CD1c-positive myeloid dendritic cell (primary cell): ENCODE data around the gene PXT1.
A peak's percentile ranks its signal among the peaks of the same experiment; 100 is the strongest.
"Not testable (repeated sequence)": the region's sequence is repeated elsewhere in the genome, so short reads cannot be mapped to it uniquely, and the experiment has no call there.

Source experiments
- DNase-seq: peaks from one replicate; pipeline ENCODE4 v3.0.0-alpha.2; 2016; ENCODE audit errors: extremely low spot score

PXT1 gene

DNA sequence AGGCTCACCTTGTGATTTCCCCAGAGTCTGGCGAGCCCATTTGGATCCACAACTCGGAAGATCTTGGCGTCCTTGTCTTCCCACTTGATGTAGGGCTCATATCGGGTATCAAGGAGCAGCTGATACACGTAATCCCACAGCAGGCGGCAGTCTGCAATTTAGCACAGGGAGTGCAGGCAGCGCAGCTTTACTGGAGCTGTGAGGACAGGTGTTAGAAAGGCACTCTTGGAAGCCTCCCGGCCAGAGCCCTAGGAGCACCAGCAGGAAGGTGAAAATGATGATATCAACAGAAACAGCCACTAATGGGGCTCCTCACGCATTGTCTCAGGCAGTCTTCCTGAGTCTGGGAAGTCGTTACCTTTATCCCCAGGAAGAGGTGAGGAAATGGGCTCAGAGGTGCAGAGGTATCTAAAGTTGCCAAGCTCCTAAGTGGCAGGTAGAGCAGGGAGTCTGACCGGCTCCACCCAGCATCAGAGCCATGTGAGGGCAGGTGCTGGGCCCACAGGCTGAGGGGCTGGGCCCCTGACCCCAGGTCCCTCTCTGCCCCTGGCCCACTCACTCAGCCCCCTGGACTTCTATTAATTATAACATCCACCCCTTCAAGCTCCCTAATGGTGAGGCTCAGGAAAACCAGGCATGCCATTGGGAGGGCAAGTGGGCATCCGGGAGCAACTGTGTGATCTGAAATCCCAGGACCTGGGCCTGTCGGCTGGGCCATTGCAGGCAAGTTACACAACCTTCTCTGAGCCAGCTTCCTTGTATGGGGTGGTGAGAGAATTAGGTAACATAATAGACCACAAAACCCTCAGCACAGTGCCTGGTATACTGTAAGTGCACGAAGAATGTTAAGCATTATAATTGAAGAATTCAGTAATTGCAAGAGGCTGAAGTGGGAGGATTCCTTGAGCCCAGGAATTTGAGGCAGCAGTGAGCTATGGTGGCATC is 73.5 kb downstream of the PXT1 start:
- DNase-seq = peak; percentile 60

DNA sequence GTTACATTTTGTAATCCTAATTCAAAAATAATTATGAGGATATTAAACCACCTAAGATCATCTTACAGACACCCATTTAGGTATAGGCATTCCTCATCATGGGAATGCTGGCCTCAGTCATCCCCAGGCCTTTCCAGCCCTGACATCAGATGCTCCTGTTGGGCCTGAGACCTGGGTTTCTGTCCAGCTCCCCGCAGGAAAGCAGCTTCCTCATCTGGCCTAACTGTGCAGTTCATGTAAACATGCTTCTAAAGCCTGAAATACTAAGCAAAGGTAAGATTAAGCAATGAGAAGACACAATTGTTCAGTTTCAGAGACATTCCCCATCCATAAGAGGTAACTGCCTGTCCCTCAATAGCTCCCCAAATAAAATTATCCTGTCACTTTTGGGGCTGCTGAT is 74.2 kb downstream of the PXT1 start:
- no peak for DNase-seq

DNA sequence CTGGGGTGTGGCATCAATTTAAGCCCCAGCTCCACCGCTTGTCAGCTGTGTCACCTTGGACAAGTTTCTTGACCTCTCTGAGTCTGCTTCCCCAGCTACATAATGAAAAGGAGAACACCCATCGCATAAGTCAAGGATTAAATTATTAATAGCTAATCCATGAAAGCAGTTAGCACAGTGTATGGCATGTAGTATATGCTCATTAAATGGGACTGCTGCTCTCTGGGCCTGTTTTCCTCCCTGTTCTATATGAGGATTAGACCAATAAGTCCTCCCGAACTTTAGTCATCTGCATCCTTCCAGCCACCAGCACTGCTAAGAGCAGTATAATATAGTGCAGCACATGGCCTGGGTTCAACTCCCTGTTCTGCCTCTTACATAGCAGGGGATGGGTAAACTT is 74.9 kb downstream of the PXT1 start:
- DNase-seq = no peak

DNA sequence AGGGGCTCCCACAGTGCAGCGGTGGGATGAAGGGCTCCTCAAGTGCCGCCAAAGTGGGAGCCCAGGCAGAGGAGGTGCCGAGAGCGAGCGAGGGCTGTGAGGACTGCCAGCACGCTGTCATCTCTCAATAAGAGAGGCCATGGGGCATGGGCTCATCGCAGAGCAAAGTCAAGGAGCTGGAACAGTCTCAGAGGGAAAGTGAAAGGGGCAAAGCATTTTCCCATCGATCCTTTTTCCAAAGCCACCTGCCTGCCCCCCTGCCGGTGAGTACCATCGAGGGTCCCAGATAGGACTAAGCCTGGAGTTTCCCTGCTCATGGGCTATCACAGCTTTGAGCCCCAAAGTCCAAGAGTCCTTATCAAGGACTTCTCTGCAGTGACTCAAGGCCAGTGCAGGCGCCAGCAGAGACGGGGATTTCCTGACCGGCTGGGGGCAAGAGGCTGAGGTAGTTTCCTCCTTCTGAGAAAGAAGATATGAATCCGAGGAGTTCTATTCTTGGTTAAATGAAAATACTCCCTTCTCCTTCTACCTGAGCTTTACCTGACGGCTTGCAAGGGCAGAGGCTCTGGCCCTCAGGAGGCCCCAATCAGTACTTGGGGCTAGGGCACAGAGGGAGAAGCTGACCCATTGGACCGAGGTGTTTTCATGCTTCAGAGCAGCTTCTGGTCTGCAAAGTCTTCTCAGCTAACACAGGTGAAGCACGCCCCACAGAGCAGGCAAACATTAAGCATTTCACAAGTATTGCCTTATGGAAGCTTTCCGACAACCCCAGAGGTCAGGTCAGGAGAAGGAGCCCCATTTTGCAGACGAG is 77.8 kb downstream of the PXT1 start:
- DNase-seq = peak; percentile 49

DNA sequence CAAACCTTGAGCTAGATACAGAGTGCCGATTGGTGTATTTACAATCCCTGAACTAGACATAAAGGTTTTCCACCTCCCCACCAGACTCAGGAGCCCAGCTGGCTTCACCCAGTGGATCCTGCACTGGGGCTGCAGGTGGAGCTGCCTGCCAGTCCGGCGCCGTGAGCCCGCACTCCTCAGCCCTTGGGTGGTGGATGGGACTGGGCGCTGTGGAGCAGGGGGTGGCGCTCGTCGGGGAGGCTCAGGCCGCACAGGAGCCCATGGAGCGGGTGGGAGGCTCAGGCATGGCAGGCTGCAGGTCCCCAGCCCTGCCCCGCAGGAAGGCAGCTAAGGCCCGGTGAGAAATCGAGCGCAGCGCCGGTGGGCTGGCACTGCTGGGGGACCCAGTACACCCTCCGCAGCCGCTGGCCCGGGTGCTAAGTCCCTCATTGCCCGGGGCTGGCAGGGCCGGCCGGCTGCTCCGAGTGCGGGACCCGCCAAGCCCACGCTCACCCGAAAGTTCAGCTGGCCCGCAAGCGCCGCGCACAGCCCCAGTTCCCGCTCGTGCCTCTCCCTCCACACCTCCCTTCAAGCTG is 78.5 kb downstream of the PXT1 start:
- not testable (repeated sequence) for DNase-seq

DNA sequence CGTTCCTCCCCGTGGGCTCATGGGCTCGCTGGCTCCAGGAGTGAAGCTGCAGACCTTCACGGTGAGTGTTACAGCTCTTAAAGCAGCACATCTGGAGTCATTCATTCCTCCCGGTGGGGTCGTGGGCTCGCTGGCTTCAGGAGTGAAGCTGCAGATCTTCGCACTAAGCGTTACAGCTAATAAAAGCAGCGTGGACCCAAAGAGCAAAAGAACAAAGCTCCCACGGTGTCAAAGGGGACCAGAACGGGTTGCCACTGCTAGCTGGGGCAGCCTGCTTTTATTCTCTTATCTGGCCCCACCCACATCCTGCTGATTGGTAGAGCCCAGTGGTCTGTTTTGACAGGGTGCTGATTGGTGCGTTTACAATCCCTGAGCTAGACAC is 79.3 kb downstream of the PXT1 start:
- DNase-seq = not testable (repeated sequence)

DNA sequence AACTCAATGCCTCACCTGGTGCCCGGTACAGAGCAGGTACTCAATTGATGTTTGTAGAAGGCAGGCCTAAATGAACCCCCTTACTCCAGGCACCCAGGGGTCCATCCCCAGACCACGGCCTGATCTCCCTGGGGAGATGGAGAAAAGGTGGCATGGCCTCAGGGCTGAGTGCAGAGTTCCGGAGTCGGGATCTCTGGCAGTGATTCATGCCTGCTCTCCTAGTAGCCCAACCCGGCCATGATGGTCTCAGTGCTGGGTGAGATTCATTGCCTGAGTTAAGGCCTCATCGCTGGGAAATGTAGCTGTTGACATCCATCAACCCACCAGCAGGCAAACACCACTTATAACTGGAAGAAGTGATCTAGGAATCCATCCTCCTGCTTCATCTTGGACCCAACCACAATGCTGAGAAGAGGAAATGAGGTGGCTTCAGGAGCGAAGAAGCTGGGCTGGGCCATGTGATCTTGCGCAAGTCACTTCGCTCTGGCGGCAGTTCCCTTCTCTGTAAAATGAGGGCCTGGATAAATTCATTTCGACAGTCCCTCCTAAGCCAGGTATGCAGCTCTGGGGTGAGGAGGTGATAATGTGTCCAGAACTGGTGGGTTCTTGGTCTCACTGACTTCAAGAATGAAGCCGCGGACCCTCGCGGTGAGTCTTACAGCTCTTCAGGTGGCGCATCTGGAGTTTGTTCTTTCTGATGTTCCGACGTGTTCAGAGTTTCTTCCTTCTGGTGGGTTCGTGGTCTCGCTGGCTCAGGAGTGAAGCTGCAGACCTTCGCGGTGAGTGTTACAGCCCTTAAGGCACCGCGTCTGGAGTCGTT is 79.9 kb downstream of the PXT1 start:
- peak; percentile 71 for DNase-seq

DNA sequence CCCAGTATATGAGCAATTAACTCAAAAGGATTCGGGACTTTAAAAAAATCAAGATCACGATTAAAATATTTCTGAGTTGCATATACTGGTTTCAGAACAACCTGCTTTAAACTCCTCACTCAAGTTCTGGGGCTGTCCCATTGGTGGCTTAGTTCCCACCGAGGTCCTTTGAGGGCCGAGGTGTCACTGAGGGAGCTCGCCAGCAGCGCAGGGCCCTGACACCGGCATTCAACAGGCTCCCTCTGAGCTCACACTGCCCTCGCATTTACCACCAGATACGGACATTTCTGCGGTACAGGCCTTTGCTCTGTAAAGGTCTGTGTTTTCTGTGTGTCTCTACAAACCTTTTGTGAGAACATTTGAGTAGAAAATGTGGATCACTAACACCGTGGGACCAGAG is 81.6 kb downstream of the PXT1 start:
- no peak for DNase-seq

DNA sequence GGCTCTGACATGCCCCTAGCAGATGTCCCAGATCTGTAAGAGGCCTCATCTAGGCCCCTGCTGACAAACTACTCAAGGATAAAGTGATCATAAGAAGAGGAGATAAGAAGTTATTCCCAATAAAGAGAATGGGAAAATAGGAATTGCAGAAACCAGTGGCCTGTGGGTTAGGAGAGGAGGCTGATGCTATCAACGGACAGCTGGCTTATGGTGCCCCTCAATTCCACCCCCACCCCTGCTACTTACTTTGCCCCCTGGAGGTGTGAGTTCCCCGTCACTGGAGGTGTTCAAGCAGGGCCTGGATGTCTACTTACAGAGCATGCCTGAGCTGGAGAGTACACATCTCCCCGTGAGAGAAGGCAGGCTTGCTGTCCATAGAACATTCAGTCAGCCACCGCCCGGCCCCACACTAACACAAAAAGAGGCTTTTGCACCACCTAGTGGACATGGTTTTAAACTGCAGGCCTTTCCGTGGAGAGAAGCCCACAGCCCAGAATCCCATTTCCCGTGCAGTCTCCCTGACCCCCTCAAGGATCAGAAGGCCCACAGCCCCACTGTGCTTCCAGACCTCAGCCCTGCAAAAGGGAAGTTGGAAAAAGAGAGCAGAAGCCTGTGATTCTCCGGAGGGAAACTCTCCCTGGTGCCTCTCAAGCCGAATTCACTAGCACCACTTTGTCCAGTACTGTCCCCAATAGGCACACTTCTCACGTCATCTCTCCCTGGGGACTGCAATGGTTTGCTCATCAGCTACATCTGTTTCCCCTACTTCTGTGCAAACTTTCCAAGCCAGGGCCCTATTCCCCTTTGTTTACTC is 82.2 kb downstream of the PXT1 start:
- peak; percentile 88 for DNase-seq

DNA sequence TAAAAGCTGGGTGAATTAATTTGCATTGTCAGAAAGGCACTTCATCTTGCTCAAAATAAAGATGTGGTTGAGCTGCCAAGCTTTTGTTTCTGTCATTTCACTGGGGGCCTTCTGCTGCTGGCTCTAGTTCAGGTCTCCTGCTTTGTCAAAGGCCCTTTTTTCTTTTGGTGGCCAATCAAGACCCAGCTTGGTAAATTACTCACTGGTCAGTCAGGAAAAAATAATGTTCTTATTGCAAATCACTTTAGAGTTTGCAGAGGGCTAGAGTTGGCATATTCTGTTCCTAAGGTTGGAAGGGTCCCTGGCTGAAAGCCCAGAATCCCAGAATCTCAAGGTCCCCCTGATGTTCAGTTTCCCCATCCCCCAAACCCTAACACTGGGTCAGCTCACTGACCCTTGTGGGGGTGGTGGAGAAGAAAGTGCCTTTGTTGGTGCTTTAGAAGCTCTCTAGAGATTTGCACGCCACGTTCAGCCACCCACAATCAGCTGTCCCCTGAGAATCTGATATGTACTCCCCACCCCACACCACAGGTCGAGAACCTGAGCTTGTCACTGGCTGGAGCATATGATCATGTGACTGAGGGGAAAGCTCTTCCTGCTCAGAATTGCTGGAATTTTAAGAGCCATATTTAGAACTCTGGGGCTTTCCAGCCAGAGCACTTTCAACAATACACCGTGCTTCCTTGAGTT is 84.3 kb downstream of the PXT1 start:
- no peak for DNase-seq

DNA sequence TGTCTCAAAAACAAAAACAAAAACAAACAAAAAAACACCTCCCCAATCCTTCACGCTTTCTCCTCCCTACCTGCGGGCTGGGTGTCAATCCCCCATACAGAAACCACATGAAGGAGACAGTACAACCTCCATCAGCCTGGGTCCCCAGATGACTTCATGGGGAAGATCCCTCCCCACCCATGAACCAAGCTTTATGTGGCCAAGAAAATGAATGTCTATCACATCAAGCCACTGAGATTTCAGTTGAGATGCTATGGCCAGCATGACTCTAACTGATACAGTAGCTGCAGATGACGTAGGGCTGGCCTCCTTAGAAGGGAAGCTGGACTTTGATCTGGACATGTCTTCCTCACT is 84.8 kb downstream of the PXT1 start:
- DNase-seq = no peak

DNA sequence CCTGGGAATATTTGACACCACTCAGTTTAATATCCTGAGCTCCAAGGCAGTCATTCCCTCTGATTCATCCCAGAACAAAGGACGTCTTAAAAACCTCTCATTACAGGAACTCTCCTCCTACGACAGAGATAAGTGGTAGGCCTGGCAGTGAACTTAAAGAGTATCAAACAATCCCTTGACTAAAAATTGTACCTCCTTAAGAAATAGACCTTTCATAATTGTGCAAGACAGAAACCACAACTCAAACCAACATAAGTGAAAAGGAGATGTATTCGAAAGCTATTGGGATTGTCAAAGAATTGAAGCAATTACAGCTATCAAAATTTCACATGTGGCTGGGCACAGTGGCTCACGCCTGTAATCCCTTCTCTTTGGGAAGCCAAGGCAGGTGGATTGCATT is 86.8 kb downstream of the PXT1 start:
- peak; percentile 52 for DNase-seq

DNA sequence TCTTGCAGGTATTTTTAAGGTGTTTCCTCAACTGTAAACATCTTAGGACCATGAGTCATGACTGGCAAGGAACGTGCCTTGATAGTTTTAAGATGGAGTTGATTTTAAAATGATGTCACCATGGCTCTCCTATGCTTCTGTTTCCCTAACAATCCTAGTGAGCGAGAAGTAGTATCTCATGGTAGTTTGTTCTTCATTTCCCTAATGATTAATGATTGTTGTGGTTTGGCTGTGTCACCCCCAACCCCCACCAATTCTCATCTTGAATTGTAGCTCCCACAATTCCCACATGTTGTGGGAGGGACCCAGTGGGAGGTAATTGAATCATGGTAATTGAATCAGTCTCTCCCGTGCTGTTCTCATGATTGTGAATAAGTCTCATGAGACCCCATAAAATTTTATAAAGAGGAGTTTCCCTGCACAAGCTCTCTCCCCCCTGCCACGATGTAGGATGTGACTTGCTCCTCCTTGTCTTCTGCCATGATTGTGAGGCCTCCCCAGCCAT is 89.2 kb downstream of the PXT1 start:
- DNase-seq = peak; percentile 40

DNA sequence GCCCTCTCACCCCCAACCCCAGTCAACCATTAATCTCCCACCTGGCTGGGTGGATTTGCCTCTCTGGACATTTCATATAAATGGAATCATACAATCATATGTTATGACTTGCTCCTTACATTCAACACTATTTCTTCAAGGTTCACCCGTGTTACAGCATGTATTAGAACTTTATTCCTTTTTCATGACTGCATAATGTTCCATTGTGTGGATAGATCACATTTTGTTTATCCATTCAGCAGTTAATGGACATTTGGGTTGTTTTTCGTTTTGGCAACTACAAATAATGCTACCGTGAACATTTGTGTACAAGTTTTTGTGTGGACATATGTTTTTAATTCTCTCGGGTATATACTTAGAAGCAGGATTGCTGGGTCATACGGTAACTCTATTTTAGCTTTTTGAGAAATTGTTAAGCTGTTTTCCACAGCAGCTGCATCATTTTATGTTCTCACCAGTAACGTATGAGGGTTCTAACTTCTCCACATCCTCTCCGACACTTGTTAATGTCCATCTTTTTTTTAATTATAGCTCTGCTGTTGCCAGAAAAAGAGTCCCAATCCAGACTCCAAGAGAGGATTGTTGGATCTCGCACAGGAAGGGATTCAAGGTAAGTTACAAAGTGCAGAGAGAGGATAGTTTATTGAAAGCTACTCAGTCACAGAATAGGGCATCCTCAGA is 90.0 kb downstream of the PXT1 start:
- no peak for DNase-seq

DNA sequence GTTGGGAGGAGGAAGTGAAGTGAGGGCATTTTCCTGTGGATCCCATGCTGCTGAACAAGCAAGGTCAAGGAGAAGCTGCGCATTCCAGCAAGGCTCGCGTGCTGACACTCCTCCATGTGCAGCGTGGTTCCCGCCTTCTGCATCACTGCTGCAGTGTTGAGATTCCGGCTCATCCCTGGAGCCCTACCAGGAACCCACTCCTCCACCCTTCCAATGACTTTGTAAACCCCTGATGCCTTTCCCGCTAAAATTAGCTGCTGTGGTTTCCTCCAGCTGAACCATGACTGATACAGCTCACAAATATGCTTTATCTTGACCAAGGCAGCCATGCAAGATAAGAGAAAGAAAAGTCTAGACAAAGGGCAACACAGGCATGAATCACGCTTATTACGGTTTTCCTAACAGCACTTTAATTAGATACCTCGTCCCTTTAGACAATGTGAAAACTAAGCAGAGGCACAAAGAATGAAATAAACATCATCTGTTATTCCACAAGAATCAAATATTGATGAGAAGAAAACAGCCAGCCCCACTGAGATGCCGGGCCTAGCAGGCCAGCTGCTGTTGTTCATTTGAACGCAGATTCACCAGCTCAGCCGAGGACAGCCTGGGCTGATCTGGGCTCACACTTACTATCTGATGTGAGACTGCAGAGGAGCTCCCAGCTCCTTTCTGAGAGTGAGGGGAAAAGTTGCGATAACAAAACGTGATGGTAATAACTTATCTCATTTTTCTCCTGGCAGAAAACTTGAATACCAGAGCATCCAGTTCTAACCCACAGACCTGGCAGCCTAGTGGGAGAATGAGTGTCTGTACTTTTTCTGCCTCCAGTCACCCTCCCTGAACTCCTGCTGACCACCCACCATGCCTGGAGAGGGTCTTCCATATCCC is 91.7 kb downstream of the PXT1 start:
- no peak for DNase-seq

DNA sequence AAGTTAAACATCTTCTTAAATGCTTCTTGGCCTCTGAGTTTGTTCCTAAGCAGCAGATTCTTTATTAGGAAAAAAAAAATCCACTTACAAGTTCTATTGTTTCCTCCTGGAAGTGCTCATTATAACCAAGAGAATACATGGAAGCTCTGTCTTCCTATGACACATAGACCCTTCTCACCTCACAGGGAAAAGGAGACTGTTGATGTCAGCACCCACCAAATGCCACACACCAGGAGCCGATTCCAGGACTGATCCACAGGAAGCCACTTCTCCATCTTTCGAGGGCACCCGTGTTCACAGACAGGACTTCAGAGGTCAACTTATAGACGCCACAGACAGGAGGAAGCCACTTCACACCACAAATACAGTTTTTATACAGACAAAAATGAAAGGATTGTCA is 92.6 kb downstream of the PXT1 start:
- no peak for DNase-seq

DNA sequence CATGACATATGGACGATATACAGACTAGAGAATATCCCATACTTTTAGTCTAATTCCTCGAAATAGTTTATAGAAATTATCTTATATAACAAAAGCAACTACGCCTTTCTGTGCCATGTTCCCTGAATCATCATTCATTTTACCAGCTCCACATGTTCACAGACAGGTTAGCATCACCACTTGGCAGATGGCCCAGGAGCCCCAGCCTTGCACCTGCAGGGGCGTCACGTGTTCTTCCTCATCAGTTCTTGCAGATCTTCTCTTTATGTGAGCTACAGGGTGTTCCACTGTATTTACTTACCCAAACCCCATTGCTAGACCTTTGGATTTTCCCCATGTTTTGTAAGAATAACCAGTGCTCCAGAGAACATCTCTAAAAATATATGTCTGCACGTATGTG is 93.4 kb downstream of the PXT1 start:
- no peak for DNase-seq

DNA sequence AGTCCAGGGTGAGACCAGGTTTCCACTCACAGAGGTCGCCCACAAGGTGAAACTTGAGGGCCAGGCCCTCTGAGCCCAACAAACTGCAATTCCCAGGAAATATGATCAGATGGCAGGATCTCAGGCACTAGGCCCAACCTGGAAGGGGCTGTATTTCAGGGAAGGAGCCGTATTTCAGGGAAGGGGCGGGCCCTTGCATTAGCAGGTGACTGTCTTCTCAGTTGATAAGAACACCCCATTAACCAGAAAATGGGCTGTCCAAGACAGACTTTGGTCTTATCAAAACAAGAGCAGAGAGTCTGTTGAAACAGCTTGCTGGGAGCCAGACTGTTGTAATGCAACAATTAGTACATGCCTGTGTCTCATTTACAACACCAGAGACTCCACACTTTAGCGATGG is 95.0 kb downstream of the PXT1 start:
- no peak for DNase-seq
